Left ventricle myocardium superior (tissue), 1 donor: ENCODE data around the gene SHB. TPM values are rescaled to one million over a fixed set of nuclear protein-coding genes. Genes with fewer than 3 reads are reported as not detected.
"Not testable (repeated sequence)": the region's sequence is repeated elsewhere in the genome, so short reads cannot be mapped to it uniquely, and the experiment has no call there.

Experiments used
- ATAC-seq: fragments of 200-7000 bp; cut with Tn5 transposase; one replicate; pipeline ENCODE4 v1.9.1; 2020; ENCODE audit warnings: mild to moderate bottlenecking, moderate library complexity
- DNase-seq: peaks from one replicate; pipeline ENCODE4 v3.0.0-alpha.2; 2020
- intact Hi-C: fragments of 100-400 bp; cut with micrococcal nuclease; formaldehyde crosslinking; loops from one replicate; pipeline ENCODE4 v1.11.0; 2022
- total RNA-seq: library from RNA; stranded (reverse); fragmentation: NEBNext Ultra II Directional; extraction: Animal tissue kit (Norgen Biotek cat#: 25700); gene quantifications from one replicate; pipeline ENCODE4 v1.2.1, GENCODE V29; 2021
- donor health status: DM: no; HTN: yes; CAD: no; lungs with severe emphysema.

The SHB gene
- total RNA-seq, 1 donor from 2014 or later = 15.9 TPM

GRCh38 chr9:37914154-37914551, 154.9 kb downstream of the SHB start:
- intact Hi-C loops = loop anchor here (10.0 kb wide), 1 partner anchor 61 kb away; no protein-coding TSS in a partner anchor
- no peak for ATAC-seq
- DNase-seq = no peak

GRCh38 chr9:37913480-37914153, 155.4 kb downstream of the SHB start:
- DNase-seq = peak; percentile 78
- ATAC-seq = peak; percentile 87
- intact Hi-C loops = loop anchor here (10.0 kb wide), 1 partner anchor 61 kb away; no protein-coding TSS in a partner anchor

- no peak for DNase-seq
- intact Hi-C loops = loop anchor here (10.0 kb wide), 1 partner anchor 64 kb away; no protein-coding TSS in a partner anchor
- ATAC-seq = no peak
Observed at GRCh38 chr9:37911271-37911681, 157.8 kb downstream of the SHB start.

- ATAC-seq (no peak), DNase-seq (no peak)
- intact Hi-C loops = loop anchor here (10.0 kb wide), 1 partner anchor 65 kb away; no protein-coding TSS in a partner anchor
Observed at GRCh38 chr9:37910271-37910670, 158.8 kb downstream of the SHB start.

- intact Hi-C loops = loop anchor here (10.0 kb wide), 2 partner anchors 65 to 175 kb away; no protein-coding TSS in a partner anchor
- ATAC-seq = not testable (repeated sequence)
Observed at GRCh38 chr9:37909836-37910235, 159.2 kb downstream of the SHB start.

GRCh38 chr9:37909326-37909725, 159.7 kb downstream of the SHB start:
- no peak for ATAC-seq
- intact Hi-C loops = loop anchor here (10.0 kb wide), 1 partner anchor 175 kb away; no protein-coding TSS in a partner anchor
- DNase-seq = no peak

More at GRCh38 chr9:37909836-37910235, 159.2 kb downstream of the SHB start:
- DNase-seq = not testable (repeated sequence)

- no peak for ATAC-seq
- intact Hi-C loops = loop anchor here (10.0 kb wide), 1 partner anchor 176 kb away; no protein-coding TSS in a partner anchor
- DNase-seq = no peak
Observed at GRCh38 chr9:37908698-37909186, 160.3 kb downstream of the SHB start.

GRCh38 chr9:37908283-37908682, 160.7 kb downstream of the SHB start:
- intact Hi-C loops = loop anchor here (10.0 kb wide), 1 partner anchor 177 kb away; no protein-coding TSS in a partner anchor
- ATAC-seq = no peak
- no peak for DNase-seq

GRCh38 chr9:37906312-37907239, 162.5 kb downstream of the SHB start:
- DNase-seq = no peak
- intact Hi-C loops = loop anchor here (10.0 kb wide), 1 partner anchor 178 kb away; no protein-coding TSS in a partner anchor
- ATAC-seq = no peak

- ATAC-seq (no peak), DNase-seq (no peak)
- intact Hi-C loops = loop anchor here (10.0 kb wide), 1 partner anchor 179 kb away; no protein-coding TSS in a partner anchor
Observed at GRCh38 chr9:37905776-37906175, 163.3 kb downstream of the SHB start.

GRCh38 chr9:37905131-37905505, 163.9 kb downstream of the SHB start:
- intact Hi-C loops = loop anchor here (10.0 kb wide), 1 partner anchor 180 kb away; no protein-coding TSS in a partner anchor
- no peak for ATAC-seq
- DNase-seq = no peak

- peak; percentile 50 for DNase-seq
- peak; percentile 38 for ATAC-seq
- intact Hi-C loops = loop anchor here (10.0 kb wide), 1 partner anchor 180 kb away; no protein-coding TSS in a partner anchor
Observed at GRCh38 chr9:37904445-37905130, 164.4 kb downstream of the SHB start.

- intact Hi-C loops = loop anchor here (10.0 kb wide), 1 partner anchor 181 kb away; no protein-coding TSS in a partner anchor
Observed at GRCh38 chr9:37903647-37904444, 165.2 kb downstream of the SHB start, which contains the start of gene SLC25A51. Gene SLC25A51 (minus strand): TSS chr9:37904127. CDS start chr9:37888550, 15,577 bp downstream.

GRCh38 chr9:37902796-37903646, 166.0 kb downstream of the SHB start:
- intact Hi-C loops = loop anchor here (10.0 kb wide), 1 partner anchor 182 kb away; no protein-coding TSS in a partner anchor
- ATAC-seq (no peak), DNase-seq (no peak)

More at GRCh38 chr9:37903647-37904444, 165.2 kb downstream of the SHB start, which contains the start of gene SLC25A51:
- peak; percentile 96 for DNase-seq
- peak; percentile 96 for ATAC-seq

GRCh38 chr9:37902131-37902530, 166.9 kb downstream of the SHB start:
- intact Hi-C loops = loop anchor here (10.0 kb wide), 1 partner anchor 183 kb away; no protein-coding TSS in a partner anchor
- no peak for ATAC-seq
- no peak for DNase-seq

- no peak for DNase-seq
- ATAC-seq = no peak
- intact Hi-C loops = no loop called here
Observed at GRCh38 chr9:37899041-37899440, 170.0 kb downstream of the SHB start.

- intact Hi-C loops = no loop called here
- DNase-seq (no peak), ATAC-seq (no peak)
Observed at GRCh38 chr9:37897665-37898064, 171.4 kb downstream of the SHB start.
